GM12873 (cell line): Measurements from ENCODE around the gene CD1B.

Experiments
- CTCF ChIP-seq: IDR thresholded peaks from 2 replicates; pipeline ENCODE4 v1.5.1; 2012; ENCODE audit warnings: low read depth, mild to moderate bottlenecking, moderate library complexity, low read length, control low read depth; ENCODE audit not compliant: insufficient read depth; ENCODE audit errors: missing control alignments

Gene CD1B

GRCh38 chr1:158331481-158332150 lies at the start of gene CD1B:
CD1B (minus strand) TSS chr1:158331531; CDS start chr1:158331423, 108 bp downstream.
- TF ChIP-seq CTCF: no peak

GRCh38 chr1:158374860-158375259 lies 43.5 kb upstream of the CD1B start:
- no peak for TF ChIP-seq CTCF

DNA sequence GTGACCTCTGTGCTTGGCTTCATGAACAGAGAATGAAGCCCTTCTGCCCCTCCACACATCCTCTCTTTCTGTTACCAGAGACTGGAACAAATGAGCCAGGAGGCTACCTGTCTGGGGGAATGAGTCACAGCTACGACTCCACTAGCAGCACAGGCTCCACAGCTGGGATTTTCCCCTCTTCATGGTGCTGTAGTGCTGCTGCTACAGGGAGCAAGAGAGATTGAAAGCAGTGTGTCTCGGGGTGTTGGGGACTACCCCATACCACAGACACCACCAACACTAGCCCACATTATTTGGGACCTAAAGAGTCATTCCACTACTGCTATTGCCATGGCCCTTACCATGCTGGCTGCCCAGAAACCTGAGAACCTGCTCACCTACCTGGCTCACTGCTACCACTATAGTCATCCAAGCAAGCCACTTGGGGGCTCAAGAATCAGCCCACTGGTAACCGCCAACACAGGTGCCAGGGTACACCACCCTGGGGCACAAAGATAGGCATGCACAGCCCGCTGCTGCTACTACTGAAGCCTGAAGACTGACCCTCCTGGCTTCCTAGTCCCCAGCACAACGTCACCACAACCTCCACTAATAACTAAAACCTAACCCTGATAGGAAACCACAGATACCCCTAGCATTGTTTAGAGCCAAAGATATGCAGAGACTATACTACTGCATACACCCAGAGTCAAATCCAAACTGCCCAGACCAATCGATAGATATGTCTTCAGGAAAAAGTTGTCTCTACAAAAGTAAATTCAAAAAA lies 40.0 kb upstream of the CD1B start:
- TF ChIP-seq CTCF: no peak

- no peak for TF ChIP-seq CTCF
These were observed 35.5 kb upstream of the CD1B start for GRCh38 chr1:158366783-158367182.

- no peak for TF ChIP-seq CTCF
These were observed 31.6 kb upstream of the CD1B start for GRCh38 chr1:158362941-158363340.

DNA sequence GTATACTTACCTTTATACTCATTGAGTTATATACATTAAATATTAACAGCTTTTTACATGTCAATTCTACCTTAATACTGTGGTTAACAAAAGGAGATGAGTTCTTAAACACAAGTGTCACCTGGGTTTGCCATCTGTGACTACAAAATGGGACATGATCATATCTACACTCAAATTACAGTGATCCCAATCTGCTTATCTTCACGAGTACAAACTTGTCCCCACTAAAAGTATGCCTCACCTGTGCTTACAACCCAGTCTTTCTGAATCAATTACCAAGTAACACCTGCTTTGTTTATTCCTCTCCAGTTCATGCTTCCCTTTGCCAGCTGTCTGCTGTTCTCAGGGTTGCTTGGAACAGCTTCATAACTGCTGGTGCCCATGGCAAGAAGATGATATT lies 31.2 kb upstream of the CD1B start:
- no peak for TF ChIP-seq CTCF

- TF ChIP-seq CTCF: no peak
These were observed 26.1 kb upstream of the CD1B start for GRCh38 chr1:158357441-158357840.
